HG03108 (cell line): ENCODE data around the gene DOK3.

ENCODE experiments used
- ATAC-seq: cut with Tn5 transposase; IDR thresholded peaks from one replicate; pipeline ENCODE4 v1.9.1; 2021; ENCODE audit warnings: moderate library complexity; ENCODE audit not compliant: unreplicated experiment

Gene DOK3

GRCh38 chr5:177514541-177514940 is 4.9 kb upstream of the DOK3 start:
- ATAC-seq: no peak

GRCh38 chr5:177513500-177513899 is 3.9 kb upstream of the DOK3 start:
- no peak for ATAC-seq

GRCh38 chr5:177512736-177513380 is 3.2 kb upstream of the DOK3 start:
- no peak for ATAC-seq

DNA sequence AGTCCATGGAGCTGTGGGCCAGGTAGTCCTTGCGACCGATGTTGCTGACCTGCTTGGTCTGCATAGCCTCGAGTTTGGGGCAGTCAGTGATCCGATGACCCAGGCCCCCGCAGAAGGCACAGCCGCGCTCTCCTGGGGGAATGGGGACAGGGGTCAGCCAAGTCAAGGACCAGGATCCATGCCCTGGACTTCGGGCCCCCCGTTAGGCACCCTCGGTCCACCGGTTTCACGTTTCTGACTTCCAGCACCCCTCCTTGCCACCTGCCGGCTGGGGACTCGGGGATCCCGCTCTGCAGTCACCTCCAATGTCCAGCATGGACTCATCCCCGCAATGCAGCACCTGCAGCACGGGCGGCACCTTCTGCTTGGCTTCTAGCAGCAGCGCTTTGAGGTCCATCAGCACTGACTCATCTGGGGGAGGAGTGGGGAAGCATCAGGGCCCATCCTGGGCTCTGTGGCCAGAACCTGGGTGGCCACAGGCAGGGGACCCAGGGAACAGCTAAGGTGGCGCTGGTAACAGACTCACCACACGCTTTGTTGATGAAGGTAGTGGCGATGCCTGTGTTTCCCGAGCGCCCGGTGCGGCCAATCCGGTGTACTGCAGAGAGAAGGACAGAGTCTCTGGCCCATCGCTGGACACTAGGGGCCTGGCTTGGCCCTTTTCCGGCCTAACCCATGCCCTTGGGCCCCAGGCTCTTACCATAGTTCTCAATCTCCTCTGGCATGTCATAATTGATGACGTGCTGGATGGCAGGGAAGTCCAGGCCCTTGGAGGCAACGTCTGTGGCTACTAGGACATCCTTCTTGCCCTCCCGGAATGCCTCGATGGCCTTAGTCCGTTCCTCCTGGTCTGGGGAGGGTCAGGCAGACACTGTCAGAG is 2.4 kb upstream of the DOK3 start:
- no peak for ATAC-seq

DNA sequence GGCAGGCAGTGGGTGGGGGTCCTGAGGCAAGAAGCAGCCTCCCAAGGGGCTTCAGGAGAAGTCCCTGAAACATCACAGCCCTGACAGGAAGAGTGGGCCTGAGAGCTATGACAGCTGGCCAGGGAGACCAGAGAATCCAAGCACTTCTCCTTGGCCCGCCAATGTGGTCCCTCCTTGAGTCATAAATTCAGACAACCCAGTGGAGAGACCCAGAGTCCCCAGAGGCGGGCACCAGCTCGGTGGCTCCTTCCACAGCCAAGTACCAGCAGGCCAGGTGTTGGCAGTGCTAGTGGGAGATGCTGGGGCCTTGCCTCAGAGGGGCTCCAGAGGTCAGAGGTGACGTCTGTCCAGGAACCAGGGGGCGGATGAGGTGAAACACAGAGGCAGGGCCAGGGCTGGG is 1.6 kb upstream of the DOK3 start:
- no peak for ATAC-seq

- peak; percentile 24 for ATAC-seq
These were observed 984 bp upstream of the DOK3 start for GRCh38 chr5:177510567-177511053.

DNA sequence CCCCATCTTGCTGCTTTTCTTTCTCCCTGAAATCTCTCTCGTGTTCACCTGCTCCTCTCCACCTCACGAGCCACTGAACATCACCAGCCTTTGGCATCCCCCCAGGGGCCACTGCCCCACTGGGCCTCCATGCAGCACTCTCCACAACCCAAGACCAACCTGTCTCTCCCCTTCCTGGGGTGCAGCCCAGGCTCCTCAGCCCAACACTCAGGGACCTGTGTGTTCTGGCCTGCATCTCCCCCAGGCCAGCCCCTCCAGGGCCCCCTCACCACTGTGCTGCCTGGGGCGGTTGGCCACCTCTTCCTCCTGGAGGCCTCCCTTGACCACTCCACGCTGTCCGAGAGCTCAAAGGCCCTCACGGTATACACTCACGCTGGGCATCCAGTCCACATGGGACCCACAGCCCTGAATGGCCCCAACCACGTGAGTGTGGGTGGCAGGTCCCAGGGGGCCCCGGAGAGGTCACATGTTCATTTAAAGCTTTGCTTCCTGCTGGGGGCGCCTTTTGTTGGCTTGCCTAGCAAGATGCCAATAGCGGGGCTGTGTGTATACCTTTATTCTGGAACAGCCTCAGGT is 453 bp upstream of the DOK3 start:
- peak; percentile 29 for ATAC-seq

DNA sequence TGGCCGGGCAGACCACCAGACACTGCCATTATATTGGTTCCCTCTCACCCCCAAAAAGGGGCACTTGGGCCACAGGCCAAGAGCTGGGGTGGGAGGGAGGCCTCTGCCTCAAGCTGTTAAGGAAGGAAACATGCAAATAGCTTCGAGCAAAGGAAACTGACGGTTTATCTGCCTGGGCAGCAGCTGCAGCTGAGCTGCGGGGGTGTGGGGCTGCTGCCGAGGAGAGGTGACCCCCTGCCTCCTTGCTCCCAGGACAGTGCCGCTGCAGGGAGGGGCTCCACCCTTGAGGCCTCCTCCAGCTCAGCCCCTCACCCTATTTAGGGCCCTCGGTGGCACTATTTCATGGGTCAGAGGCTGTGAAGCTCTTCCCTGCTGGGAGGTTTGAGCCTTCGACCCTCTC is 789 bp downstream of the DOK3 start:
- ATAC-seq: peak; percentile 33

DNA sequence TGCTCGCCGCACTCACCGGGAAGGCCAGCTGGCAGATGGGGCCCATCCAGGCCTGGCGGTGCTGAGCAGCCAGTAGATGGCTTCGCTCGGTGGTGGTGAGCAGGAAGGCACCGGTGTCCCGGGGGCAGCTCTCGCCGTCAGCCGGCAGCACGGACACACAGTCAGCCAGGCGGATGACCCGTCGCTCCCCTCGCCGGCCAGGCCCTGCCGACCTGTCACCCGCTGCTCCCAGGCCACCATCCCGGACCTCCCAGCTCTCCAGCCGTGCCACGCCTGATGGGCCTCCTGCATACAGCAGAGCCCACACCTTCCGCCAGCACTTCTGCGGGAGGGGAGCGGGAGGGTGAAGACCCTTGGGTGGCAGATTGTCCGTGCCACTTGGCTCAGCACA is 1.4 kb downstream of the DOK3 start:
- ATAC-seq: no peak

GRCh38 chr5:177507596-177508220 is 1.9 kb downstream of the DOK3 start:
- ATAC-seq: no peak

GRCh38 chr5:177507165-177507564 is 2.5 kb downstream of the DOK3 start:
- no peak for ATAC-seq

DNA sequence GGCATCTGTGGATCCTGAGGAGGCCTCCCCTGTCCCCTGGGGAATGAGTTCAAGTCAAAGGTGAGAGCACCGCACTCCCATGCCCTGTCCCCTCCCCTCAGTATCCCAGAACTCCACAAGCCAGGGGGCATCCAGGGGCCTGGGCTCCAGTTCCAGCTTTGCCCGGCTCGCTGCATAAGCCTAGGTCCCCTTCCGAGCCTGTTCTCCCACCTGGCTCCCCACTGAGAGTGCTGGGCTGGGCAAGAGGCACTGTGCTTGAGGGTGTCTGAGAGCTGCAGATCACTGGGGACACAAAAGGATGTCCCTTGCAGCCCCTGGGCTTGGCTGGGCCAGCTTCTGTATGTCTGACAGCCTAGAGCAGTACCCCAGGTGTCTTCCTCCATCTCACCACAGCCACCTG is 4.6 kb downstream of the DOK3 start:
- no peak for ATAC-seq

DNA sequence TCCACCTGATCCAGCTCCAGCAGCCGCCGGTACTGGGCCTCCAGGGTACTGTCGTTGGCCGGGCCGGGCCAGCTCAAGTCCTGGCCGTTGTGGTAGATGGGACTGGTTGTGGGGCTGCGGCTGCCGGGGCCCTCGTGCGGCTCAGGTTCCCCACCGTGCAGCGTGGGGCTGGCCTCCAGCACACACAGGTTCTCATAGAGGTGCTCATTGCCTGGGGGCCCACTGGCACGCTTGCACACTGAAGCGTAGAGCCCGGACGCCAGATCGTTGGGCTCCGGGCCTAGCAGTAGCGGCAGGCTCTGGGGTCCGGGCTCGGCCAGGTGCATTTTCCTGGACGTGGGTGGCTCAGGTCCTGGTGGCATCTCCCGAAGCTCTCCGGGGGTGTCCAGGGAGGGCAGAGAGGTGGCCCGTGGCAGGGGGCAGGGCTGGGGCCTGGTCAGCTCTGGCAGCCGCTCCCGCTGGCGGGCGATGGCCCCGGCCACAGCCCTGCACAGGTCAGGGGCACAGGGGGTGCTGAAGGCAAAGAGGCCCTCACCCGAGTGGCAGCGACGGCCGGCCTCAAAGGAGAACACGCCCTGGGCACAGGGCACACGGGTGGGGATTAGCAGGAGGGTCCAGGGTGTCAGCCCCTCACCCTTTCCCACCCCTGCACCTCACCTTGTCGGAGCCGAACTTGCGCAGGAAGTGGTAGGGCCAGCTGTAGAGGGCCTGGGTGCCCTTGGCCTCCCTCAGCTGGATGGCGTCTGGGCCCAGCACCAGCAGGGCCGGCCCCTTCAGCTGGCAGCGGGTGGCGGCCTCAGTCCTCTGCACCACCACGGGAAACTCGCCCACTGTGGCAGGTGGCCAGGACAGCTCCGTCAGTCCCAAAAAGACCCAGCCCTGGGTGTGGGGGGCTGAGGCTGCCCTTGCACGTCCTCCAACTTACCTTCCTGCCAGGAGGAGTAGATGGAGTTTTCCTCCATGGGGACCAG is 5.3 kb downstream of the DOK3 start:
- ATAC-seq: no peak

DNA sequence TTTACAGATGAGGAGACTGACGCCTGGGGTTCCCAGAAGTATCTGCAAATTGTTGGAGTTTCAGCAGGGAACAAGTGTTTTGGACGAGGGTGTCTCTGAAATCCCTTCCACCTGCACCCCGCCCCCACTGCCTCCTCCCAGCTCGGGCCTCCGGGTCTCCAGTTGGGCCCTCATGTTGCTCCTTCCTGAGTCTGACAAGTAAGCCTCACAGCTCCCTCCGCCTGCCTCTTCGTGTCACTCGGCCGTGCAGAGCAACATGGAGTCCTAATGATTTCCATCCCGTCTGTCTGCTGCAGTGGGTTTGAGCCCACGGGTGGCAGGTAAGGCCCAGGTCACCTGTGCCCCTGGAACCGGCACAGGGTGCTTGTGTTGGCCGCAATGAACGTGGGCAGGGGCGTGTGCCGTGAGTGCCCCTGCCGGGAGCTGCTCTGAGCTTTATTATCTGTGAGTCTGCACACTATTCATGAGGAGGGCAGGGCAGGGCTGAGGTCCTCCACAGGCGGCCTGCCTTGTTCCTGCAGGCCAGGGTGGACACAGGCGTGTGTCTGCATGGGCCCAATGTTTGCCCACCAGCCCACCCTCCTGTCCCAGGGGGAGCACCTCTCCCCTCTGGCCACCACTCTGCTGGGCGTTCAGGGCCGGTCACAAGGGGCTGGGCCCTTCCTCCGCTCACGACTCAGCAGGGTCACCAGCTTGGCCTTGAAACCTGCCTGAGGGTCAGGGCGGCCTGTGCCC is 6.1 kb downstream of the DOK3 start:
- ATAC-seq: no peak

GRCh38 chr5:177502886-177503285 is 6.7 kb downstream of the DOK3 start:
- ATAC-seq: no peak

DNA sequence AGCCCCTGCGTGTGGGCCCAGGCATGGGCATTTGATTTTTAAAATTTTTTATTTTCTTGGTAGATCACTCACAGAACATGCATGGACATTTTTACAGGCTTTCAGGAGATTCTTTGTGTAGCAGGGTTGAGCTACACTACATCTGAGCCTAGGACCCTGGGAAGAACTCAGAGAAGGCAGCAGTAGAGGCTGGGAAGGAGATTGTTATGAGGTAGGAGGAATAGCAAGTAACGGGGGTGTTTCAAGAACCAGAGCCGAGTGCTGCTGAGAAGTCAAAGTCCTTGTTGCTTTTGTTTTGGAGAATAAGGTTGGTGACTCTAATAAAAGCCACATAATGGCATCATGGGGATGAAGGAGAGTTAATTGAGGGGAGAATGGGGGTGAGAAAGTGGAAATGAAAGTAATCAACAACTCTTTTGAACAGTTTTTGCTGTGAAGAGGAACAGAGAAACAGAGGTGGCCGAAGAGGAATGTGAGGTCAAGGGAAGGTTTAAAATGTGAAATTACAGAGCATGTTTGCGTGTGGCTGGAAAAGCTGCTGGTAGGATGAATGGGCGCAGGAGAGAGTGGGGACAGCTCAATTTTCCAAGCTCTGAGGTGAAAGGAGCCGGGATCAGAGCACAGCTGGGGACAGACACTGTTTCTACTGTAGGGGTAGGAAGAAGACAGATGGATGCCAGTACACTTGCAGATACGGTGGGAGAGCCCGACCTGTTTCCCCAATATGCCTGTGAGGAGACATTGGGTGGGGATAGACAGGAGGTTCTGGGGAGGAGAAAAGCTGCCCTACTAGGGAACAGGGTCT is 7.5 kb downstream of the DOK3 start:
- no peak for ATAC-seq

DNA sequence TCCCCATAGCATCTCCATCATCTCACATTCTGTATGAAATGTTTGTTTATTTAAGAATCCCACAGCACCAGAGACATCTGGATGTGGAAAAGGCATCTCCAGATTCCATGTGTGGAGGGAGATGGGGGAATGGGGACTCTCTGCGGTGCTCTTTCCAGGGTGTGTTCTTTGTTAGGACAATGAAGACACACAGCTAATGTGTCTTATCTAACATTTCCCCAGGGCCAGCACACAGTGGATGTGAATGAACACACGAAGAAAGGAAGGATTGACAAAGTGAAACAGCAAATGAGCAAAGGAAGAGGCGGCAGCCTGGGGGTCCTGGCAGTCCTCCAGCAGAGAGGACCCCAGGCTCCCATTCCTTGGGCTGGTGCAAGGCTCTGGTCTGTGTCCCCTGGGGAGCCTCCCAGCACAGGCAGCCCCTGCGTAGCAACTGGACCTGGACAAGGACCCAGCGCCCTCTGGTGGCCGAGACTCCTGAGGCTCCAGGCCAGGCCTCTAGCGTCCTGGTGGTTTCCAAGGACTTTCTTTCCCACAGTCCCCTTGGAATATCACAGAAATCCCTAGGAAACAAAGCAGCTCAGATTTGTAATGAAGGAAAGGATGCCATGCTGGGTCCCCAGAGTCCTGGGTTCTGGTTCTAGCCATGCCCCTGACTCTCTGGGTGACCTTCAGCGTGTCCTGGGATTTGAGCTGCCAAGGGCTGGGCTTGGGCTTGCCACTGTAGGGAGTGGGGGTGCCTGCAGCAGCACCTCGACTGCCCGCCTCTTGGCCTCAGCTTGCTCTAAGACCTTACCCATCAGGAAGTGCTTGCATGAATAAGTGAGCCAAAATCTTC is 8.7 kb downstream of the DOK3 start:
- no peak for ATAC-seq

GRCh38 chr5:177499842-177500241 is 9.8 kb downstream of the DOK3 start:
- no peak for ATAC-seq
